Esophagus squamous epithelium (tissue), 5 donors: ENCODE results near the gene HES4. TPM values are rescaled to one million over a fixed set of nuclear protein-coding genes. Genes with fewer than 3 reads are reported as not detected.

ENCODE experiments used
- DNase-seq: peaks from one replicate; lab custom pipeline; 2025; lab: John Stamatoyannopoulos, UW
- H3K27ac ChIP-seq, 4 donors: fragments of 200-600 bp; sonication (generic); one replicate each; pipeline ENCODE4 v1.5.1; 2016 to 2019; ENCODE audit warnings: mild to moderate bottlenecking in 1 of 4
- H3K27me3 ChIP-seq, 4 donors: fragments of 200-600 bp; sonication (generic); 1 replicate in 3 of 4; 2 replicates in 1 of 4; pipeline versions ENCODE4 v1.5.1 to v1.6.0; 2017 to 2021; ENCODE audit warnings: antibody characterized with exemption in 1 of 4
- H3K36me3 ChIP-seq, 3 donors: fragments of 200-600 bp; sonication (generic); one replicate each; pipeline ENCODE4 v1.5.1; 2016 to 2019
- H3K4me1 ChIP-seq, 3 donors: fragments of 200-600 bp; sonication (generic); one replicate each; pipeline ENCODE4 v1.5.1; 2017 to 2019
- H3K4me3 ChIP-seq, 4 donors: fragments of 200-600 bp; sonication (generic); 1 replicate in 3 of 4; 2 replicates in 1 of 4; pipeline ENCODE4 v1.5.1; 2016 to 2019; ENCODE audit warnings: mild to moderate bottlenecking in 2 of 4, moderate library complexity in 1 of 4
- H3K9me3 ChIP-seq, 3 donors: fragments of 200-600 bp; sonication (generic); one replicate each; pipeline ENCODE4 v1.5.1; 2016 to 2019
- CTCF ChIP-seq, 6 experiments: fragments of 450-650 bp in 4 of 6; fragments of 200-600 bp in 2 of 6; sonication (generic) in 2 of 6; IDR thresholded peaks; one replicate each; pipeline ENCODE4 v1.5.1; 2016 to 2019; ENCODE audit warnings: antibody characterized with exemption in 6 of 6, mild to moderate bottlenecking in 4 of 6, moderate library complexity in 4 of 6
- POLR2A ChIP-seq, 4 donors: fragments of 450-650 bp; IDR thresholded peaks; one replicate each; pipeline ENCODE4 v1.6.1; 2017; ENCODE audit warnings: antibody characterized with exemption in 4 of 4, mild to moderate bottlenecking in 4 of 4, moderate library complexity in 3 of 4
- WGBS, 2 donors: methylation state at CpG; one replicate each; pipeline ENCODE4 v1.1.5; 2018; 5-methylcytosine and 5-hydroxymethylcytosine counted together
- intact Hi-C: fragments of 100-400 bp; cut with DNase I; formaldehyde crosslinking; loops from one replicate; pipeline ENCODE4 v1.15.0; 2022
- total RNA-seq, 4 donors: library from RNA; depleted of rRNA; stranded (reverse); fragments of >200 nt; gene quantifications; one replicate each; pipeline ENCODE4 v1.1.0, GENCODE V29; 2016
- donor health status: DM: yes; HTN: yes; CAD: no.

Gene HES4
- total RNA-seq, 4 donors from 2014 or later = 15.1 to 16.2 (median 15.3) TPM

- Histone ChIP-seq H3K27ac (peak overlapping the region; percentile 64 to 97 (median 90)), H3K36me3 (no peaks in the 10 kb centered on the region), H3K27me3 (peaks cover 0 to 11% (median 0%) of the 10 kb centered on the region in 4 donors), H3K9me3 (no peaks in the 10 kb centered on the region), H3K4me3 (peak overlapping the region in 2 of 4 donors; percentile 81 to 83), H3K4me1 (peaks cover 36 to 75% (median 45%) of the 10 kb centered on the region in 3 donors)
- TF ChIP-seq CTCF (IDR thresholded peaks at IDR 0.05) = no peak
- no peak for TF ChIP-seq POLR2A (IDR thresholded peaks at IDR 0.05)
- 100% methylated on average over 1 of the region's 10 CpGs; no CpG with 5 or more reads in 1 of the 2 donors for WGBS, 2 donors
- intact Hi-C loops = no loop called here
- DNase-seq = no peak
Observed at GRCh38 chr1:1021920-1022259, 22.0 kb upstream of the HES4 start.

GRCh38 chr1:1021010-1021919 lies 21.4 kb upstream of the HES4 start:
- Histone ChIP-seq H3K36me3 (no peaks in the 10 kb centered on the region), H3K27me3 (peaks cover 0 to 11% (median 0%) of the 10 kb centered on the region in 4 donors), H3K27ac (peak overlapping the region; percentile 64 to 97 (median 90)), H3K9me3 (no peaks in the 10 kb centered on the region), H3K4me1 (peaks cover 36 to 69% (median 40%) of the 10 kb centered on the region in 3 donors), H3K4me3 (peak overlapping the region; percentile 65 to 90 (median 82))
- no peak for TF ChIP-seq POLR2A (IDR thresholded peaks at IDR 0.05)
- TF ChIP-seq CTCF (IDR thresholded peaks at IDR 0.05) = no peak
- intact Hi-C loops = no loop called here
- 14% methylated on average over 2 of the region's 33 CpGs; no CpG with 5 or more reads in 1 of the 2 donors for WGBS, 2 donors
- DNase-seq = no peak

GRCh38 chr1:1020415-1021009 lies 20.6 kb upstream of the HES4 start:
- intact Hi-C loops = no loop called here
- TF ChIP-seq POLR2A (IDR thresholded peaks at IDR 0.05) (no peak), CTCF (IDR thresholded peaks at IDR 0.05) (no peak)
- Histone ChIP-seq H3K27ac (peak overlapping the region; percentile 87 to 97 (median 96)), H3K4me1 (peaks cover 35 to 61% (median 36%) of the 10 kb centered on the region in 3 donors), H3K27me3 (peaks cover 0 to 11% (median 0%) of the 10 kb centered on the region in 4 donors), H3K4me3 (peak overlapping the region; percentile 65 to 90 (median 82)), H3K36me3 (no peaks in the 10 kb centered on the region), H3K9me3 (no peaks in the 10 kb centered on the region)
- no peak for DNase-seq
- WGBS, 2 donors = 0% methylated on average over 1 of the region's 59 CpGs; no CpG with 5 or more reads in 1 of the 2 donors

DNA sequence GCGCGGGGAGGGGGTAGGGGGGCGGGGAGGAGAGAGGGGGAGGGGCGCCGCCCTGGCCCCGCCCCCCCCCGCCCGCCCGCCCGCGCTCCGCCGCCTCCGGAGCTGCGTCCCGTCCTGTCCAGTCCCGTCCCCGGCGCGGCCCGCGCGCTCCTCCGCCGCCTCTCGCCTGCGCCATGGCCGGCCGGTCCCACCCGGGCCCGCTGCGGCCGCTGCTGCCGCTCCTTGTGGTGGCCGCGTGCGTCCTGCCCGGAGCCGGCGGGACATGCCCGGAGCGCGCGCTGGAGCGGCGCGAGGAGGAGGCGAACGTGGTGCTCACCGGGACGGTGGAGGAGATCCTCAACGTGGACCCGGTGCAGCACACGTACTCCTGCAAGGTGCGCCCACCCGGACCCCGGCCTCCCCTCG lies 20.1 kb upstream of the HES4 start, which contains the start of gene AGRN:
Gene AGRN (plus strand): TSS at position 121 of the 405 bp plus-strand sequence. CDS start 53 bp downstream, at position 174.
- WGBS, 2 donors = no CpG with 5 or more reads among the region's 58 CpGs
- DNase-seq = no peak
- Histone ChIP-seq H3K4me1 (peaks cover 31 to 58% (median 34%) of the 10 kb centered on the region in 3 donors), H3K9me3 (no peaks in the 10 kb centered on the region), H3K36me3 (no peaks in the 10 kb centered on the region), H3K27me3 (peaks cover 0 to 11% (median 0%) of the 10 kb centered on the region in 4 donors), H3K4me3 (peak within 1 kb of the TSS; percentile 65 to 90 (median 82)), H3K27ac (peak within 1 kb of the TSS; percentile 87 to 97 (median 96))
- no peak for TF ChIP-seq CTCF (IDR thresholded peaks at IDR 0.05)
- peak in 1 of 4 donors; percentile 52 for TF ChIP-seq POLR2A (IDR thresholded peaks at IDR 0.05)
- intact Hi-C loops = no loop called here
